ENCODE measurements around the gene RNASE9.
"Not testable (repeated sequence)": the region's sequence is repeated elsewhere in the genome, so short reads cannot be mapped to it uniquely, and the experiment has no call there.

Gene RNASE9

GRCh38 chr14:20569066-20569465 is 8.2 kb upstream of the RNASE9 start:
- H2AFZ ChIP-seq (ENCODE audit: low read length): no peak overlapping the region
- no peaks in the 10 kb centered on the region for H3K27me3 ChIP-seq (ENCODE audit: control insufficient read depth in 3 of 3, insufficient read depth in 3 of 3, low read depth in 1 of 3, low read length in 3 of 3)
- no peaks in the 10 kb centered on the region for H3K36me3 ChIP-seq (replicated peaks in 1 of 2; ENCODE audit: control insufficient read depth in 2 of 2, insufficient read depth in 2 of 2, low read length in 2 of 2)
- no peak overlapping the region for H3K27ac ChIP-seq (replicated peaks; ENCODE audit: low read length)
- H3K4me3 ChIP-seq (ENCODE audit: low read length in 2 of 2): no peak overlapping the region
- no peak for DNase-seq (ENCODE audit: low spot score)
- H3K18ac ChIP-seq (ENCODE audit: low read length): no peak overlapping the region
- H4K8ac ChIP-seq (ENCODE audit: low read depth, low read length): no peak overlapping the region
- H2AK5ac ChIP-seq (ENCODE audit: low read depth, low read length): no peak overlapping the region
- H3K23ac ChIP-seq (ENCODE audit: low read depth, low read length, poor library complexity): no peak overlapping the region
- H3K9me3 ChIP-seq (replicated peaks in 1 of 2; ENCODE audit: control insufficient read depth in 2 of 2, insufficient read depth in 1 of 2, low read depth in 1 of 2, low read length in 2 of 2): peaks cover 0 to 1% of the 10 kb centered on the region in 2 donors
- no peaks in the 10 kb centered on the region for H3K4me1 ChIP-seq (ENCODE audit: control insufficient read depth in 2 of 2, insufficient read depth in 1 of 2, low read depth in 1 of 2, low read length in 2 of 2)
- H3K4ac ChIP-seq (ENCODE audit: low read length): no peak overlapping the region
- no peak overlapping the region for H3K4me2 ChIP-seq (ENCODE audit: insufficient read depth, low read length, poor library complexity, severe bottlenecking)
- no peaks in the 10 kb centered on the region for H3K79me1 ChIP-seq (ENCODE audit: low read depth, low read length)
- no peak overlapping the region for H3K9ac ChIP-seq (ENCODE audit: low read depth, low read length, poor library complexity)
- no peak overlapping the region for H2BK5ac ChIP-seq (ENCODE audit: low read length)
- no peak overlapping the region for H3K14ac ChIP-seq (ENCODE audit: low read length)
- H2BK15ac ChIP-seq (ENCODE audit: low read length): no peak overlapping the region
- no peak overlapping the region for H4K91ac ChIP-seq (ENCODE audit: low read depth, low read length, poor library complexity)
- no peak overlapping the region for H2BK120ac ChIP-seq (ENCODE audit: low read depth, low read length)
- H2BK12ac ChIP-seq (ENCODE audit: low read length): no peak overlapping the region

GRCh38 chr14:20568393-20568792 is 7.5 kb upstream of the RNASE9 start:
- no peak overlapping the region for H2AK5ac ChIP-seq (ENCODE audit: low read depth, low read length)
- no peak overlapping the region for H2BK15ac ChIP-seq (ENCODE audit: low read length)
- no peaks in the 10 kb centered on the region for H3K27me3 ChIP-seq (ENCODE audit: control insufficient read depth in 3 of 3, insufficient read depth in 3 of 3, low read depth in 1 of 3, low read length in 3 of 3)
- no peak overlapping the region for H3K9ac ChIP-seq (ENCODE audit: low read depth, low read length, poor library complexity)
- no peaks in the 10 kb centered on the region for H3K79me1 ChIP-seq (ENCODE audit: low read depth, low read length)
- H2BK5ac ChIP-seq (ENCODE audit: low read length): no peak overlapping the region
- H4K91ac ChIP-seq (ENCODE audit: low read depth, low read length, poor library complexity): no peak overlapping the region
- H3K18ac ChIP-seq (ENCODE audit: low read length): no peak overlapping the region
- H4K8ac ChIP-seq (ENCODE audit: low read depth, low read length): no peak overlapping the region
- no peaks in the 10 kb centered on the region for H3K4me1 ChIP-seq (ENCODE audit: control insufficient read depth in 2 of 2, insufficient read depth in 1 of 2, low read depth in 1 of 2, low read length in 2 of 2)
- no CpG with 5 or more reads among the region's 3 CpGs for WGBS, 2 donors (ENCODE audit: extremely low coverage in 2 of 2, insufficient read length in 2 of 2, insufficient replicate concordance in 1 of 2)
- H3K27ac ChIP-seq (replicated peaks; ENCODE audit: low read length): no peak overlapping the region
- no peak overlapping the region for H3K23ac ChIP-seq (ENCODE audit: low read depth, low read length, poor library complexity)
- H3K9me3 ChIP-seq (replicated peaks in 1 of 2; ENCODE audit: control insufficient read depth in 2 of 2, insufficient read depth in 1 of 2, low read depth in 1 of 2, low read length in 2 of 2): peaks cover 0 to 1% of the 10 kb centered on the region in 2 donors
- no peak overlapping the region for H3K4ac ChIP-seq (ENCODE audit: low read length)
- no peak overlapping the region for H3K4me3 ChIP-seq (ENCODE audit: low read length in 2 of 2)
- DNase-seq (ENCODE audit: low spot score): no peak
- H2BK12ac ChIP-seq (ENCODE audit: low read length): no peak overlapping the region
- H2BK120ac ChIP-seq (ENCODE audit: low read depth, low read length): no peak overlapping the region
- H3K4me2 ChIP-seq (ENCODE audit: insufficient read depth, low read length, poor library complexity, severe bottlenecking): no peak overlapping the region
- H3K36me3 ChIP-seq (replicated peaks in 1 of 2; ENCODE audit: control insufficient read depth in 2 of 2, insufficient read depth in 2 of 2, low read length in 2 of 2): no peaks in the 10 kb centered on the region
- no peak overlapping the region for H3K14ac ChIP-seq (ENCODE audit: low read length)
- no peak overlapping the region for H2AFZ ChIP-seq (ENCODE audit: low read length)

- H2BK5ac ChIP-seq (ENCODE audit: low read length); H3K18ac ChIP-seq (ENCODE audit: low read length); H2AK5ac ChIP-seq (ENCODE audit: low read depth, low read length); H3K4me3 ChIP-seq (ENCODE audit: low read length in 2 of 2); H2AFZ ChIP-seq (ENCODE audit: low read length); H3K4ac ChIP-seq (ENCODE audit: low read length); H2BK120ac ChIP-seq (ENCODE audit: low read depth, low read length); H4K8ac ChIP-seq (ENCODE audit: low read depth, low read length); H3K9ac ChIP-seq (ENCODE audit: low read depth, low read length, poor library complexity); H3K4me1 ChIP-seq (ENCODE audit: control insufficient read depth in 2 of 2, insufficient read depth in 1 of 2, low read depth in 1 of 2, low read length in 2 of 2); H3K4me2 ChIP-seq (ENCODE audit: insufficient read depth, low read length, poor library complexity, severe bottlenecking); H3K79me1 ChIP-seq (ENCODE audit: low read depth, low read length); H4K91ac ChIP-seq (ENCODE audit: low read depth, low read length, poor library complexity); H2BK15ac ChIP-seq (ENCODE audit: low read length); H3K27me3 ChIP-seq (ENCODE audit: control insufficient read depth in 3 of 3, insufficient read depth in 3 of 3, low read depth in 1 of 3, low read length in 3 of 3); H3K36me3 ChIP-seq (replicated peaks in 1 of 2; ENCODE audit: control insufficient read depth in 2 of 2, insufficient read depth in 2 of 2, low read length in 2 of 2); H3K14ac ChIP-seq (ENCODE audit: low read length); DNase-seq (ENCODE audit: low spot score); H3K23ac ChIP-seq (ENCODE audit: low read depth, low read length, poor library complexity); H3K27ac ChIP-seq (replicated peaks; ENCODE audit: low read length); H2BK12ac ChIP-seq (ENCODE audit: low read length); H3K9me3 ChIP-seq (replicated peaks in 1 of 2; ENCODE audit: control insufficient read depth in 2 of 2, insufficient read depth in 1 of 2, low read depth in 1 of 2, low read length in 2 of 2): not testable (repeated sequence)
- no CpG with 5 or more reads among the region's 1 CpG for WGBS, 2 donors (ENCODE audit: extremely low coverage in 2 of 2, insufficient read length in 2 of 2, insufficient replicate concordance in 1 of 2)
Observed at GRCh38 chr14:20567199-20567598, 6.4 kb upstream of the RNASE9 start.

- Histone ChIP-seq H2AFZ (ENCODE audit: low read length) (no peak overlapping the region), H4K8ac (ENCODE audit: low read depth, low read length) (no peak overlapping the region), H3K18ac (ENCODE audit: low read length) (no peak overlapping the region), H2AK5ac (ENCODE audit: low read depth, low read length) (no peak overlapping the region), H3K27ac (replicated peaks; ENCODE audit: low read length) (no peak overlapping the region), H2BK5ac (ENCODE audit: low read length) (no peak overlapping the region), H3K14ac (ENCODE audit: low read length) (no peak overlapping the region), H3K4me2 (ENCODE audit: insufficient read depth, low read length, poor library complexity, severe bottlenecking) (no peak overlapping the region), H3K23ac (ENCODE audit: low read depth, low read length, poor library complexity) (no peak overlapping the region), H3K4me3 (ENCODE audit: low read length in 2 of 2) (no peak overlapping the region), H3K36me3 (replicated peaks in 1 of 2; ENCODE audit: control insufficient read depth in 2 of 2, insufficient read depth in 2 of 2, low read length in 2 of 2) (no peaks in the 10 kb centered on the region), H3K9me3 (replicated peaks in 1 of 2; ENCODE audit: control insufficient read depth in 2 of 2, insufficient read depth in 1 of 2, low read depth in 1 of 2, low read length in 2 of 2) (peaks cover 0 to 1% of the 10 kb centered on the region in 2 donors), H3K79me1 (ENCODE audit: low read depth, low read length) (no peaks in the 10 kb centered on the region), H3K4ac (ENCODE audit: low read length) (no peak overlapping the region), H2BK12ac (ENCODE audit: low read length) (no peak overlapping the region), H4K91ac (ENCODE audit: low read depth, low read length, poor library complexity) (no peak overlapping the region), H3K4me1 (ENCODE audit: control insufficient read depth in 2 of 2, insufficient read depth in 1 of 2, low read depth in 1 of 2, low read length in 2 of 2) (no peaks in the 10 kb centered on the region), H2BK15ac (ENCODE audit: low read length) (no peak overlapping the region), H3K27me3 (ENCODE audit: control insufficient read depth in 3 of 3, insufficient read depth in 3 of 3, low read depth in 1 of 3, low read length in 3 of 3) (no peaks in the 10 kb centered on the region), H3K9ac (ENCODE audit: low read depth, low read length, poor library complexity) (no peak overlapping the region), H2BK120ac (ENCODE audit: low read depth, low read length) (no peak overlapping the region)
- no peak for DNase-seq (ENCODE audit: low spot score)
- no CpG with 5 or more reads among the region's 2 CpGs for WGBS, 2 donors (ENCODE audit: extremely low coverage in 2 of 2, insufficient read length in 2 of 2, insufficient replicate concordance in 1 of 2)
Observed at GRCh38 chr14:20564501-20564997, 3.7 kb upstream of the RNASE9 start.
